ENCODE results near the gene SCGB1C1. TPM values are rescaled to one million over a fixed set of nuclear protein-coding genes. Genes with fewer than 3 reads are reported as not detected.

Gene SCGB1C1
- total RNA-seq, 2 donors from 2014 or later: 0.64 TPM; not detected in 1

- H3K9me3 Mint-ChIP-seq: no peaks in the 10 kb centered on the region
- DNase-seq (ENCODE audit: low spot score in 2 of 2) (peak in 1 of 2 donors; percentile 2), ATAC-seq (no peak)
- peaks cover 15 to 22% of the 10 kb centered on the region in 2 donors for H3K36me3 Mint-ChIP-seq
- peak overlapping the region; percentile 86 to 95 for H3K27ac Mint-ChIP-seq
Observed at GRCh38 chr11:202490-202889, 9.6 kb downstream of the SCGB1C1 start.

GRCh38 chr11:203056-203944 is 10.4 kb downstream of the SCGB1C1 start:
- peaks cover 24 to 30% of the 10 kb centered on the region in 2 donors for H3K36me3 Mint-ChIP-seq
- H3K9me3 Mint-ChIP-seq: no peaks in the 10 kb centered on the region
- DNase-seq (ENCODE audit: low spot score in 2 of 2): peak in 1 of 2 donors; percentile 3
- H3K27ac Mint-ChIP-seq: peak overlapping the region; percentile 86 to 95
- ATAC-seq: no peak

GRCh38 chr11:203945-204586 is 11.2 kb downstream of the SCGB1C1 start:
- peak in 1 of 2 donors; percentile 1 for DNase-seq (ENCODE audit: low spot score in 2 of 2)
- H3K9me3 Mint-ChIP-seq: no peaks in the 10 kb centered on the region
- peak overlapping the region; percentile 86 to 95 for H3K27ac Mint-ChIP-seq
- H3K36me3 Mint-ChIP-seq: peaks cover 27 to 32% of the 10 kb centered on the region in 2 donors
- no peak for ATAC-seq

- no peaks in the 10 kb centered on the region for H3K9me3 Mint-ChIP-seq
Observed at GRCh38 chr11:204587-205109, 11.8 kb downstream of the SCGB1C1 start.

GRCh38 chr11:205221-206001 is 12.5 kb downstream of the SCGB1C1 start:
- DNase-seq (ENCODE audit: low spot score in 2 of 2) (peak in 1 of 2 donors; percentile 1), ATAC-seq (no peak)
- peaks cover 41 to 42% of the 10 kb centered on the region in 2 donors for H3K36me3 Mint-ChIP-seq
- H3K9me3 Mint-ChIP-seq: no peaks in the 10 kb centered on the region
- peak overlapping the region in 1 of 2 donors; percentile 99 for H3K27ac Mint-ChIP-seq

More at GRCh38 chr11:204587-205109, 11.8 kb downstream of the SCGB1C1 start:
- DNase-seq (ENCODE audit: low spot score in 2 of 2): peak in 1 of 2 donors; percentile 1
- no peak for ATAC-seq
- Mint-ChIP-seq H3K36me3 (peaks cover 33 to 34% of the 10 kb centered on the region in 2 donors), H3K27ac (no peak overlapping the region)

- peaks cover 41 to 44% of the 10 kb centered on the region in 2 donors for H3K36me3 Mint-ChIP-seq
- H3K27ac Mint-ChIP-seq: peak overlapping the region; percentile 99 to 100
- ATAC-seq (no peak), DNase-seq (ENCODE audit: low spot score in 2 of 2) (peak in 1 of 2 donors; percentile 2)
- no peaks in the 10 kb centered on the region for H3K9me3 Mint-ChIP-seq
Observed at GRCh38 chr11:206002-206384, 13.1 kb downstream of the SCGB1C1 start.

- peaks cover 46 to 49% of the 10 kb centered on the region in 2 donors for H3K36me3 Mint-ChIP-seq
- peak overlapping the region; percentile 99 to 100 for H3K27ac Mint-ChIP-seq
- no peaks in the 10 kb centered on the region for H3K9me3 Mint-ChIP-seq
- ATAC-seq: no peak
- peak in 1 of 2 donors; percentile 24 for DNase-seq (ENCODE audit: low spot score in 2 of 2)
Observed at GRCh38 chr11:206526-207207, 13.8 kb downstream of the SCGB1C1 start.

- Mint-ChIP-seq H3K27ac (peak within 1 kb of the TSS; percentile 99 to 100), H3K9me3 (no peaks in the 10 kb centered on the region), H3K36me3 (peaks cover 46 to 49% of the 10 kb centered on the region in 2 donors)
- peak; percentile 80 to 87 for ATAC-seq
- DNase-seq (ENCODE audit: low spot score in 2 of 2): peak; percentile 94 to 97
Observed at GRCh38 chr11:207208-207862, 14.5 kb downstream of the SCGB1C1 start, which contains the start of the genes BET1L and RIC8A. BET1L (minus strand) TSS chr11:207399; CDS start chr11:207321, 78 bp downstream. RIC8A (plus strand) TSS chr11:207708; CDS start chr11:208855, 1,147 bp downstream.

- ATAC-seq (peak; percentile 19 to 21), DNase-seq (ENCODE audit: low spot score in 2 of 2) (no peak)
- Mint-ChIP-seq H3K9me3 (no peaks in the 10 kb centered on the region), H3K27ac (peak overlapping the region; percentile 99), H3K36me3 (peaks cover 46 to 48% of the 10 kb centered on the region in 2 donors)
Observed at GRCh38 chr11:207863-208180, 14.9 kb downstream of the SCGB1C1 start.

- DNase-seq (ENCODE audit: low spot score in 2 of 2) (peak; percentile 80 to 87), ATAC-seq (peak; percentile 53 to 72)
- H3K27ac Mint-ChIP-seq: peak overlapping the region; percentile 99
- H3K36me3 Mint-ChIP-seq: peaks cover 47 to 50% of the 10 kb centered on the region in 2 donors
- no peaks in the 10 kb centered on the region for H3K9me3 Mint-ChIP-seq
Observed at GRCh38 chr11:208181-208916, 15.5 kb downstream of the SCGB1C1 start.

GRCh38 chr11:208917-209260 is 16.0 kb downstream of the SCGB1C1 start:
- peaks cover 45 to 50% of the 10 kb centered on the region in 2 donors for H3K36me3 Mint-ChIP-seq
- H3K9me3 Mint-ChIP-seq: no peaks in the 10 kb centered on the region
- peak; percentile 2 to 5 for ATAC-seq
- DNase-seq (ENCODE audit: low spot score in 2 of 2): no peak
- H3K27ac Mint-ChIP-seq: peak overlapping the region; percentile 84 to 99

GRCh38 chr11:209275-210121 is 16.6 kb downstream of the SCGB1C1 start:
- H3K36me3 Mint-ChIP-seq: peaks cover 45 to 50% of the 10 kb centered on the region in 2 donors
- DNase-seq (ENCODE audit: low spot score in 2 of 2) (peak in 1 of 2 donors; percentile 7), ATAC-seq (no peak)
- H3K9me3 Mint-ChIP-seq: no peaks in the 10 kb centered on the region
- H3K27ac Mint-ChIP-seq: peak overlapping the region; percentile 84 to 99

- Mint-ChIP-seq H3K9me3 (no peaks in the 10 kb centered on the region), H3K27ac (peak overlapping the region; percentile 82 to 99), H3K36me3 (peaks cover 45 to 50% of the 10 kb centered on the region in 2 donors)
- DNase-seq (ENCODE audit: low spot score in 2 of 2) (peak in 1 of 2 donors; percentile 2), ATAC-seq (no peak)
Observed at GRCh38 chr11:210122-210802, 17.4 kb downstream of the SCGB1C1 start.

All from activated naive CD4-positive, alpha-beta T cell treated with anti-CD3 and anti-CD28 coated beads, Interleukin-2, amount 50 U/mL, for 72 hours (primary cell).